HepG2 (cell line): ENCODE results near the gene GLDN. TPM values are rescaled to one million over a fixed set of nuclear protein-coding genes. Genes with fewer than 3 reads are reported as not detected.

Experiments
- AGO2 ChIP-seq: fragments of 200-400 bp; formaldehyde crosslinking; optimal IDR thresholded peaks from 2 replicates; pipeline ENCODE3; 2017; ENCODE audit warnings: mild to moderate bottlenecking, low read depth, low read length, moderate library complexity
- AHR ChIP-seq: IDR thresholded peaks from 2 replicates; pipeline ENCODE4 v1.6.1; 2018; ENCODE audit warnings: missing genetic modification reagents, missing compliant biosample characterization
- EEA1 ChIP-seq: sonication (generic); formaldehyde crosslinking; IDR thresholded peaks from 2 replicates; pipeline ENCODE4 v1.5.1; 2020; ENCODE audit warnings: mild to moderate bottlenecking, missing genetic modification reagents, borderline replicate concordance
- FOXK2 ChIP-seq: fragments of 450-650 bp; IDR thresholded peaks from 2 replicates; pipeline ENCODE4 v1.6.1; 2016
- HDAC2 ChIP-seq: sonication (generic); formaldehyde crosslinking; IDR thresholded peaks from 2 replicates; pipeline ENCODE4 v1.4.0; 2020; ENCODE audit warnings: missing genetic modification reagents
- HMG20B ChIP-seq: conservative IDR thresholded peaks from 2 replicates; pipeline ENCODE4 v1.6.1; 2016; ENCODE audit warnings: missing genetic modification reagents, missing compliant biosample characterization
- SMAD9 ChIP-seq: sonication (generic); formaldehyde crosslinking; IDR thresholded peaks from 2 replicates; pipeline ENCODE4 v1.5.1; 2020; ENCODE audit warnings: mild to moderate bottlenecking, missing genetic modification reagents
- SMC3 ChIP-seq: IDR thresholded peaks from 2 replicates; pipeline ENCODE4 v1.6.1; 2011; ENCODE audit warnings: low read length, improper control_type of control experiment
- SRSF1 ChIP-seq: fragments of 200-400 bp; formaldehyde crosslinking; optimal IDR thresholded peaks from 2 replicates; pipeline ENCODE3; 2017; ENCODE audit warnings: mild to moderate bottlenecking, low read depth, low read length, moderate library complexity
- SRSF4 ChIP-seq: fragments of 200-400 bp; formaldehyde crosslinking; IDR thresholded peaks from one replicate; pipeline ENCODE4 v1.6.1; 2018; ENCODE audit warnings: mild to moderate bottlenecking, low read depth, low read length, moderate library complexity; ENCODE audit not compliant: poor library complexity, severe bottlenecking
- U2AF1 ChIP-seq: fragments of 200-400 bp; formaldehyde crosslinking; optimal IDR thresholded peaks from 2 replicates; pipeline ENCODE3; 2017; ENCODE audit warnings: mild to moderate bottlenecking, low read depth, low read length
- ZBTB7B ChIP-seq: sonication (generic); formaldehyde crosslinking; IDR thresholded peaks from 2 replicates; pipeline ENCODE4 v1.4.0; 2020; ENCODE audit warnings: missing genetic modification reagents
- ZFAT ChIP-seq: sonication (generic); formaldehyde crosslinking; conservative IDR thresholded peaks from 2 replicates; pipeline ENCODE4 v1.8.1; 2023; ENCODE audit warnings: missing genetic modification reagents, inconsistent platforms
- ZNF207 ChIP-seq: fragments of 450-650 bp; IDR thresholded peaks from 2 replicates; pipeline ENCODE4 v1.6.1; 2016; ENCODE audit warnings: antibody characterized with exemption, borderline replicate concordance
- ZNF3 ChIP-seq: IDR thresholded peaks from 2 replicates; pipeline ENCODE4 v1.7.0; 2017; ENCODE audit warnings: inconsistent platforms
- ZNF354B ChIP-seq: sonication (generic); formaldehyde crosslinking; IDR thresholded peaks from 2 replicates; pipeline ENCODE4 v1.8.0; 2022; ENCODE audit warnings: mild to moderate bottlenecking, missing genetic modification reagents
- ZNF382 ChIP-seq: sonication (generic); formaldehyde crosslinking; IDR thresholded peaks from 2 replicates; pipeline ENCODE4 v1.5.0; 2020; ENCODE audit warnings: missing genetic modification reagents, mild to moderate bottlenecking, borderline replicate concordance
- ZNF446 ChIP-seq: sonication (generic); formaldehyde crosslinking; IDR thresholded peaks from 2 replicates; pipeline ENCODE4 v1.5.0; 2020; ENCODE audit warnings: mild to moderate bottlenecking, missing genetic modification reagents
- ZNF501 ChIP-seq: sonication (generic); formaldehyde crosslinking; IDR thresholded peaks from 2 replicates; pipeline ENCODE4 v1.5.1; 2020; ENCODE audit warnings: mild to moderate bottlenecking, moderate library complexity, missing genetic modification reagents
- ZNF660 ChIP-seq: sonication (generic); formaldehyde crosslinking; IDR thresholded peaks from 2 replicates; pipeline ENCODE4 v1.5.1; 2020; ENCODE audit warnings: mild to moderate bottlenecking, low read depth, missing genetic modification reagents, borderline replicate concordance
- ZNF780A ChIP-seq: sonication (generic); formaldehyde crosslinking; IDR thresholded peaks from 2 replicates; pipeline ENCODE4 v1.8.0; 2022; ENCODE audit warnings: mild to moderate bottlenecking, missing genetic modification reagents, moderate library complexity
- ZNF788 ChIP-seq: sonication (generic); formaldehyde crosslinking; IDR thresholded peaks from 2 replicates; pipeline ENCODE4 v1.5.0; 2020; ENCODE audit warnings: mild to moderate bottlenecking, missing genetic modification reagents, borderline replicate concordance
- polyA plus RNA-seq, 8 experiments: library from polyadenylated mRNA; depleted of rRNA in 3 of 8; stranded (reverse) in 7 of 8; unstranded in 1 of 8; fragments of >200 nt; fragmentation: Illumina TruSeq in 4 of 8; extraction: Trizol in 4 of 8; gene quantifications; 2 replicates each; pipeline versions ENCODE4 v1.2.1 to v1.2.3, GENCODE V29; 2011 to 2016; ENCODE audit warnings: low read depth in 4 of 8, missing spikeins in 1 of 8, mixed read lengths in 1 of 8; ENCODE audit not compliant: insufficient read depth in 1 of 8
- total RNA-seq, 5 experiments: library from RNA; depleted of rRNA; stranded (reverse); fragments of >200 nt; fragmentation: Illumina TruSeq; extraction: Trizol; gene quantifications; 2 replicates each; pipeline ENCODE4 v1.2.3, GENCODE V29; 2016; ENCODE audit warnings: low read depth in 1 of 5
- TF ChIP-seq, protein P1 (sequence below): sonication (generic); formaldehyde crosslinking; IDR thresholded peaks from 2 replicates; pipeline ENCODE4 v1.8.0; 2022; ENCODE audit warnings: mild to moderate bottlenecking, missing genetic modification reagents; ENCODE audit not compliant: insufficient replicate concordance
- TF ChIP-seq, protein P2 (sequence below): IDR thresholded peaks from 2 replicates; pipeline ENCODE4 v1.6.1; 2016; ENCODE audit warnings: missing biosample characterization, missing genetic modification reagents, low read depth
- TF ChIP-seq, protein P3 (sequence below): sonication (generic); formaldehyde crosslinking; IDR thresholded peaks from 2 replicates; pipeline ENCODE4 v1.4.0; 2020; ENCODE audit warnings: missing genetic modification reagents
- TF ChIP-seq, protein P4 (sequence below): sonication (generic); formaldehyde crosslinking; IDR thresholded peaks from 2 replicates; pipeline ENCODE4 v1.8.1; 2023; ENCODE audit warnings: missing genetic modification reagents, inconsistent platforms, borderline replicate concordance

GLDN gene
- total and polyA plus RNA-seq, 2 of the 13 experiments (the other 11 are each of a cell fraction or from before 2014, with no cell fraction given), result 0.86 to 1.0 TPM

DNA sequence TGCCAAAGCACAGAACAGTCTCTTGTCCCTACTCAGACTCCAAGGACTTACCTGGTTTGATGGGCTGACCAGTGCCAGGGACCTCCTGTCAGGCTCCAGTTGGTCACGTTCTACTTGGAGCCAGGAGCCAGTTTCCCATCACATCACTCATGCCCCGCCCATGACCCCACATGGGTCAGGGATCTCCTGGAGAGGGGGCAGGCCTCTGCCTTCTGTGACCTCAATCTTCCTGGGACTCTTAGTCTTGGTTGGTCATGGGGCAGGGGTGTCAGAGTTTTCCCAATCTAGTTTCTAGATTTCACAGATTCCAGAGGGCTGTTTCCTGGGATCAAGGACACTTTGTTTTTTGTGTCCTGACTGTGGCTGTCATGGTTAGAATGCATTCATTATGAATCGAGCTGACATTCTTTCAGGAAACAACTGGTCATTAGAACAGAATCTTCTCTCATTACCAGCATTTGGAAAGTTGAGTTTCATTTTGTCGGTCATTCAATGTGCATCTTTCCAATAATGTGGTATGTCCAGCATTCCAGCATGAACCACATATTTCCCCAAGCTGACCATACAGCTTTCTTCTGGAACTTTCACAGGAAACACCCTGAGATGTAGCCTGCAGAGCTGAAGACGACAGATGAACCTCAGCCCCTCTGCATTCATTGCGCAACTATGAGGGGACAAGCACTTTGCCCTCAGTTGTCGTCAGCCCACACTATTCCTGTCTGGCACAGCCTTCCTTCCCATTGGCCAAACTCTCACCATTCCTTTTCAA is 22.9 kb upstream of the GLDN start (continued):
- TF ChIP-seq ZNF382, result no peak
- TF ChIP-seq, protein P1, sequence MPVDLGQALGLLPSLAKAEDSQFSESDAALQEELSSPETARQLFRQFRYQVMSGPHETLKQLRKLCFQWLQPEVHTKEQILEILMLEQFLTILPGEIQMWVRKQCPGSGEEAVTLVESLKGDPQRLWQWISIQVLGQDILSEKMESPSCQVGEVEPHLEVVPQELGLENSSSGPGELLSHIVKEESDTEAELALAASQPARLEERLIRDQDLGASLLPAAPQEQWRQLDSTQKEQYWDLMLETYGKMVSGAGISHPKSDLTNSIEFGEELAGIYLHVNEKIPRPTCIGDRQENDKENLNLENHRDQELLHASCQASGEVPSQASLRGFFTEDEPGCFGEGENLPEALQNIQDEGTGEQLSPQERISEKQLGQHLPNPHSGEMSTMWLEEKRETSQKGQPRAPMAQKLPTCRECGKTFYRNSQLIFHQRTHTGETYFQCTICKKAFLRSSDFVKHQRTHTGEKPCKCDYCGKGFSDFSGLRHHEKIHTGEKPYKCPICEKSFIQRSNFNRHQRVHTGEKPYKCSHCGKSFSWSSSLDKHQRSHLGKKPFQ (CRISPR knock-in tag), result no peak
- TF ChIP-seq SMAD9 (CRISPR knock-in tag), result no peak
- TF ChIP-seq AHR (CRISPR knock-in tag), result no peak
- TF ChIP-seq EEA1 (CRISPR knock-in tag), result no peak
- TF ChIP-seq SRSF1, result no peak
- peak; percentile 66 for TF ChIP-seq ZNF501 (CRISPR knock-in tag)
- no peak for TF ChIP-seq ZNF446 (CRISPR knock-in tag)
- TF ChIP-seq, protein P2, sequence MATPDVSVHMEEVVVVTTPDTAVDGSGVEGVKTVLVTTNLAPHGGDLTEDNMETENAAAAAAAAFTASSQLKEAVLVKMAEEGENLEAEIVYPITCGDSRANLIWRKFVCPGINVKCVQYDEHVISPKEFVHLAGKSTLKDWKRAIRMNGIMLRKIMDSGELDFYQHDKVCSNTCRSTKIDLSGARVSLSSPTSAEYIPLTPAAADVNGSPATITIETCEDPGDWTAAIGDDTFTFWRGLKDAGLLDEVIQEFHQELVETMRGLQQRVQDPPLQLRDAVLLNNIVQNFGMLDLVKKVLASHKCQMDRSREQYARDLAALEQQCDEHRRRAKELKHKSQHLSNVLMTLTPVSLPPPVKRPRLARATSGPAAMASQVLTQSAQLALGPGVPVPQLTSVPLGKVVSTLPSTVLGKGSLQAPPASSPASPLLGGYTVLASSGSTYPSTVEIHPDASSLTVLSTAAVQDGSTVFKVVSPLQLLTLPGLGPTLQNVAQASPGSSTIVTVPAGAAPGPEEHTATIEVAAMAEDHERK, result no peak
- 0 out of 2 replicates have a peak, but pooled peaks have one; percentile 31 for TF ChIP-seq HMG20B (CRISPR knock-in tag)
- TF ChIP-seq ZBTB7B, result peak; percentile 78; the same call in 1 of the 2 replicates
- TF ChIP-seq AGO2, result no peak
- no peak for TF ChIP-seq FOXK2
- no peak for TF ChIP-seq ZNF660 (CRISPR knock-in tag)
- TF ChIP-seq ZNF207, result no peak
- no peak for TF ChIP-seq ZFAT
- TF ChIP-seq, protein P3, sequence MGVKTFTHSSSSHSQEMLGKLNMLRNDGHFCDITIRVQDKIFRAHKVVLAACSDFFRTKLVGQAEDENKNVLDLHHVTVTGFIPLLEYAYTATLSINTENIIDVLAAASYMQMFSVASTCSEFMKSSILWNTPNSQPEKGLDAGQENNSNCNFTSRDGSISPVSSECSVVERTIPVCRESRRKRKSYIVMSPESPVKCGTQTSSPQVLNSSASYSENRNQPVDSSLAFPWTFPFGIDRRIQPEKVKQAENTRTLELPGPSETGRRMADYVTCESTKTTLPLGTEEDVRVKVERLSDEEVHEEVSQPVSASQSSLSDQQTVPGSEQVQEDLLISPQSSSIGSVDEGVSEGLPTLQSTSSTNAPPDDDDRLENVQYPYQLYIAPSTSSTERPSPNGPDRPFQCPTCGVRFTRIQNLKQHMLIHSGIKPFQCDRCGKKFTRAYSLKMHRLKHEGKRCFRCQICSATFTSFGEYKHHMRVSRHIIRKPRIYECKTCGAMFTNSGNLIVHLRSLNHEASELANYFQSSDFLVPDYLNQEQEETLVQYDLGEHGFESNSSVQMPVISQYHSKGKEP, result no peak
- no peak for TF ChIP-seq SMC3
- TF ChIP-seq HDAC2 (CRISPR knock-in tag), result peak; percentile 45; the same call in 1 of the 2 replicates
- TF ChIP-seq ZNF354B (CRISPR knock-in tag), result no peak
- TF ChIP-seq U2AF1, result no peak
- TF ChIP-seq ZNF788 (CRISPR knock-in tag), result peak; percentile 68; the same call in 1 of the 2 replicates
- TF ChIP-seq SRSF4, result no peak
- no peak for TF ChIP-seq ZNF780A
- TF ChIP-seq, protein P4, sequence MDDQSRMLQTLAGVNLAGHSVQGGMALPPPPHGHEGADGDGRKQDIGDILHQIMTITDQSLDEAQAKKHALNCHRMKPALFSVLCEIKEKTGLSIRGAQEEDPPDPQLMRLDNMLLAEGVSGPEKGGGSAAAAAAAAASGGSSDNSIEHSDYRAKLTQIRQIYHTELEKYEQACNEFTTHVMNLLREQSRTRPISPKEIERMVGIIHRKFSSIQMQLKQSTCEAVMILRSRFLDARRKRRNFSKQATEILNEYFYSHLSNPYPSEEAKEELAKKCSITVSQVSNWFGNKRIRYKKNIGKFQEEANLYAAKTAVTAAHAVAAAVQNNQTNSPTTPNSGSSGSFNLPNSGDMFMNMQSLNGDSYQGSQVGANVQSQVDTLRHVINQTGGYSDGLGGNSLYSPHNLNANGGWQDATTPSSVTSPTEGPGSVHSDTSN, result no peak
- no peak for TF ChIP-seq ZNF3
